Measurements from ENCODE around the gene KLK5. TPM values are rescaled to one million over a fixed set of nuclear protein-coding genes. Genes with fewer than 3 reads are reported as not detected.

KLK5 gene
- total RNA-seq, 1 donor from 2014 or later: 5.9 TPM

- no peak overlapping the region for H3K27ac ChIP-seq
- H3K4me1 ChIP-seq: no peaks in the 10 kb centered on the region
- intact Hi-C loops (cut with DNase I): no loop called here
- no peaks in the 10 kb centered on the region for H3K9me3 ChIP-seq
- no peak for TF ChIP-seq POLR2A (IDR thresholded peaks at IDR 0.05)
- no peak for TF ChIP-seq CTCF (IDR thresholded peaks at IDR 0.05)
- no peak for TF ChIP-seq POLR2AphosphoS5 (IDR thresholded peaks at IDR 0.05; ENCODE audit: insufficient read depth in 1 of 2, low read depth in 1 of 2)
- no peaks in the 10 kb centered on the region for H3K36me3 ChIP-seq
- no peak overlapping the region for H3K4me3 ChIP-seq
- DNase-seq (ENCODE audit: extremely low spot score in 2 of 2): no peak
- no peaks in the 10 kb centered on the region for H3K27me3 ChIP-seq
Observed at GRCh38 chr19:50894478-50895356, 58.1 kb downstream of the KLK5 start.

Other genes starting within 250 kb of the KLK5 start
- 0.98 TPM for gene SHANK1, start 233.2 kb downstream of the KLK5 start, total RNA-seq
- gene CLEC11A, start 229.7 kb downstream of the KLK5 start, total RNA-seq: 25.0 TPM
- not detected for gene GPR32, start 182.6 kb downstream of the KLK5 start, total RNA-seq
- not detected for gene ACP4, start 162.6 kb downstream of the KLK5 start, total RNA-seq
- not detected for gene KLK1, start 129.3 kb downstream of the KLK5 start, total RNA-seq
- gene KLK15, start 119.5 kb downstream of the KLK5 start, total RNA-seq: not detected
- gene KLK3, start 98.1 kb downstream of the KLK5 start, total RNA-seq: not detected
- gene KLK2, start 79.6 kb downstream of the KLK5 start, total RNA-seq: not detected
- not detected for gene KLK4, start 41.6 kb downstream of the KLK5 start, total RNA-seq
- gene KLK6, start 16.6 kb upstream of the KLK5 start, total RNA-seq: 10.3 TPM
- gene KLK7, start 30.9 kb upstream of the KLK5 start, total RNA-seq: 14.2 TPM
- gene KLK8, start 48.6 kb upstream of the KLK5 start, total RNA-seq: 16.2 TPM
- gene KLK10, start 66.7 kb upstream of the KLK5 start, total RNA-seq: 54.5 TPM
- gene KLK11, start 73.6 kb upstream of the KLK5 start, total RNA-seq: 103 TPM
- 4.2 TPM for gene KLK12, start 82.0 kb upstream of the KLK5 start, total RNA-seq
- 31.2 TPM for gene KLK13, start 112.1 kb upstream of the KLK5 start, total RNA-seq
- gene KLK14, start 129.8 kb upstream of the KLK5 start, total RNA-seq: not detected
- 8.8 TPM for gene CTU1, start 155.4 kb upstream of the KLK5 start, total RNA-seq
- 5.9 TPM for gene SIGLEC9, start 171.9 kb upstream of the KLK5 start, total RNA-seq
- gene SIGLEC7, start 189.3 kb upstream of the KLK5 start, total RNA-seq: 1.5 TPM

Measured in vagina (tissue), 2 donors.